ENCODE data around the gene PTPN3.

Gene PTPN3

GRCh38 chr9:109519366-109519765 lies 21.3 kb upstream of the PTPN3 start:
- Histone ChIP-seq H3K9me2 (replicated peaks; ENCODE audit: insufficient read depth, low read length) (no peaks in the 10 kb centered on the region), H3K79me2 (ENCODE audit: insufficient read depth, low read length) (no peaks in the 10 kb centered on the region), H3K27ac (ENCODE audit: low read depth, low read length) (no peak overlapping the region), H3K4me3 (ENCODE audit: insufficient read depth, low read length, poor library complexity, severe bottlenecking) (no peak overlapping the region), H3K9ac (ENCODE audit: low read length) (no peak overlapping the region), H2AFZ (ENCODE audit: low read depth, low read length, severe bottlenecking) (no peak overlapping the region), H4K20me1 (ENCODE audit: low read depth, low read length) (no peaks in the 10 kb centered on the region), H3K9me3 (ENCODE audit: insufficient read depth, low read length) (no peaks in the 10 kb centered on the region), H3K4me2 (ENCODE audit: low read depth, low read length, poor library complexity, severe bottlenecking) (no peak overlapping the region), H3K27me3 (ENCODE audit: low read length) (no peaks in the 10 kb centered on the region), H3K36me3 (ENCODE audit: low read length) (no peaks in the 10 kb centered on the region), H3F3A (ENCODE audit: insufficient read depth) (no peaks in the 10 kb centered on the region)
- no peak for TF ChIP-seq CTCF (IDR thresholded peaks at IDR 0.05; ENCODE audit: insufficient read depth, low read length, poor library complexity, severe bottlenecking)
- TF ChIP-seq EZH2phosphoT487 (conservative IDR thresholded peaks at IDR 0.05; ENCODE audit: low read length): no peak

GRCh38 chr9:109518621-109519335 lies 20.7 kb upstream of the PTPN3 start:
- Histone ChIP-seq H3K9me3 (ENCODE audit: insufficient read depth, low read length) (no peaks in the 10 kb centered on the region), H3K36me3 (ENCODE audit: low read length) (no peaks in the 10 kb centered on the region), H4K20me1 (ENCODE audit: low read depth, low read length) (no peaks in the 10 kb centered on the region), H3K9me2 (replicated peaks; ENCODE audit: insufficient read depth, low read length) (no peaks in the 10 kb centered on the region), H3K79me2 (ENCODE audit: insufficient read depth, low read length) (no peaks in the 10 kb centered on the region), H3K27ac (ENCODE audit: low read depth, low read length) (no peak overlapping the region), H3K27me3 (ENCODE audit: low read length) (no peaks in the 10 kb centered on the region), H3K4me3 (ENCODE audit: insufficient read depth, low read length, poor library complexity, severe bottlenecking) (no peak overlapping the region), H2AFZ (ENCODE audit: low read depth, low read length, severe bottlenecking) (no peak overlapping the region), H3K9ac (ENCODE audit: low read length) (no peak overlapping the region), H3K4me2 (ENCODE audit: low read depth, low read length, poor library complexity, severe bottlenecking) (no peak overlapping the region), H3F3A (ENCODE audit: insufficient read depth) (no peaks in the 10 kb centered on the region)
- no peak for TF ChIP-seq CTCF (IDR thresholded peaks at IDR 0.05; ENCODE audit: insufficient read depth, low read length, poor library complexity, severe bottlenecking)

GRCh38 chr9:109517901-109518377 lies 19.8 kb upstream of the PTPN3 start:
- Histone ChIP-seq H3K36me3 (ENCODE audit: low read length) (no peaks in the 10 kb centered on the region), H2AFZ (ENCODE audit: low read depth, low read length, severe bottlenecking) (no peak overlapping the region), H4K20me1 (ENCODE audit: low read depth, low read length) (no peaks in the 10 kb centered on the region), H3F3A (ENCODE audit: insufficient read depth) (no peaks in the 10 kb centered on the region), H3K79me2 (ENCODE audit: insufficient read depth, low read length) (no peaks in the 10 kb centered on the region), H3K4me2 (ENCODE audit: low read depth, low read length, poor library complexity, severe bottlenecking) (no peak overlapping the region), H3K27ac (ENCODE audit: low read depth, low read length) (no peak overlapping the region), H3K27me3 (ENCODE audit: low read length) (no peaks in the 10 kb centered on the region), H3K9ac (ENCODE audit: low read length) (no peak overlapping the region), H3K4me3 (ENCODE audit: insufficient read depth, low read length, poor library complexity, severe bottlenecking) (no peak overlapping the region), H3K9me3 (ENCODE audit: insufficient read depth, low read length) (no peaks in the 10 kb centered on the region), H3K9me2 (replicated peaks; ENCODE audit: insufficient read depth, low read length) (no peaks in the 10 kb centered on the region)
- no peak for TF ChIP-seq CTCF (IDR thresholded peaks at IDR 0.05; ENCODE audit: insufficient read depth, low read length, poor library complexity, severe bottlenecking)
- no peak for TF ChIP-seq EZH2phosphoT487 (conservative IDR thresholded peaks at IDR 0.05; ENCODE audit: low read length)

All from SU-DHL-6 (cell line).